Lung (tissue), 12 donors: ENCODE results near the gene LMNTD2. TPM values are rescaled to one million over a fixed set of nuclear protein-coding genes. Genes with fewer than 3 reads are reported as not detected.

Experiments
- ATAC-seq: fragments of 200-7000 bp; cut with Tn5 transposase; one replicate; pipeline ENCODE4 v1.9.1; 2020; ENCODE audit warnings: moderate number of reproducible peaks; ENCODE audit not compliant: insufficient read depth, low FRiP score
- DNase-seq, 3 donors: peaks; one replicate each; pipeline ENCODE4 v3.0.0-alpha.2; 2013 to 2017
- H3K27ac ChIP-seq, 2 donors: one replicate each; pipeline ENCODE4 v1.5.1; 2013; ENCODE audit warnings: mild to moderate bottlenecking in 2 of 2, moderate library complexity in 2 of 2, control low read depth in 1 of 2, inconsistent platforms in 1 of 2, low read depth in 1 of 2, low read length in 1 of 2
- H3K27me3 ChIP-seq, 3 donors: one replicate each; pipeline ENCODE4 v1.5.1; 2013; ENCODE audit warnings: low read length in 2 of 3; ENCODE audit not compliant: control insufficient read depth in 3 of 3, insufficient read depth in 3 of 3
- H3K36me3 ChIP-seq, 4 donors: one replicate each; pipeline ENCODE4 v1.5.1; 2013; ENCODE audit warnings: low read length in 4 of 4, mild to moderate bottlenecking in 1 of 4, moderate library complexity in 1 of 4; ENCODE audit not compliant: control insufficient read depth in 4 of 4, insufficient read depth in 4 of 4
- H3K4me1 ChIP-seq, 5 donors: one replicate each; pipeline ENCODE4 v1.5.1; 2013; ENCODE audit warnings: low read length in 5 of 5, mild to moderate bottlenecking in 2 of 5, moderate library complexity in 1 of 5; ENCODE audit not compliant: control insufficient read depth in 5 of 5, insufficient read depth in 5 of 5
- H3K4me3 ChIP-seq: one replicate; pipeline ENCODE4 v1.5.1; 2013; ENCODE audit warnings: mild to moderate bottlenecking, control low read depth, moderate library complexity
- H3K9ac ChIP-seq, 2 donors: one replicate each; pipeline ENCODE4 v1.5.1; 2013; ENCODE audit warnings: low read length in 2 of 2, control low read depth in 1 of 2; ENCODE audit not compliant: insufficient read depth in 1 of 2
- H3K9me3 ChIP-seq, 4 donors: one replicate each; pipeline ENCODE4 v1.5.1; 2013; ENCODE audit warnings: low read length in 3 of 4, mild to moderate bottlenecking in 1 of 4, moderate library complexity in 1 of 4; ENCODE audit not compliant: control insufficient read depth in 4 of 4, insufficient read depth in 3 of 4
- CTCF ChIP-seq: IDR thresholded peaks from 2 replicates; pipeline ENCODE4 v1.5.1; 2012; ENCODE audit warnings: mild to moderate bottlenecking; ENCODE audit errors: control extremely low read depth, extremely low read depth
- WGBS, 2 donors: extraction: QIAGEN DNeasy Blood & Tissue Kit; methylation state at CpG; one replicate each; pipeline ENCODE4 v1.1.7; 2013; 5-methylcytosine and 5-hydroxymethylcytosine counted together
- polyA plus RNA-seq, 2 donors: library from polyadenylated mRNA; stranded (reverse); fragments of 200-250 nt; gene quantifications; one replicate each; pipeline ENCODE4 v1.2.1, GENCODE V29; 2013
- total RNA-seq, 2 donors: library from RNA; depleted of rRNA in 1 of 2; stranded (reverse); fragments of >200 nt in 1 of 2; gene quantifications; one replicate each; pipeline ENCODE4 v1.2.1, GENCODE V29; 2014 to 2021
- donor health status: control.
- donor health status: control.
- donor health status: Bipolar disorder and iron deficiency.
- donor health status: healthy.
- donor health status: DM: yes; HTN: yes; CAD: no.

LMNTD2 gene
- total and polyA plus RNA-seq, 4 donors: 2.3 to 9.7 (median 3.8) TPM

GRCh38 chr11:586376-587316 lies 26.1 kb upstream of the LMNTD2 start:
- TF ChIP-seq CTCF: no peak
- Histone ChIP-seq H3K9ac (no peak overlapping the region), H3K27me3 (no peaks in the 10 kb centered on the region), H3K4me3 (no peak overlapping the region), H3K4me1 (peaks cover 0 to 3% (median 0%) of the 10 kb centered on the region in 5 donors), H3K27ac (no peak overlapping the region), H3K36me3 (peaks cover 8 to 53% (median 39%) of the 10 kb centered on the region in 4 donors), H3K9me3 (no peaks in the 10 kb centered on the region)
- 86 to 88% methylated on average over 32 of the region's 32 CpGs for WGBS, 2 donors
- DNase-seq: no peak
- no peak for ATAC-seq

- Histone ChIP-seq H3K36me3 (peaks cover 8 to 35% (median 30%) of the 10 kb centered on the region in 4 donors), H3K27ac (no peak overlapping the region), H3K4me3 (no peak overlapping the region), H3K4me1 (peaks cover 0 to 12% (median 0%) of the 10 kb centered on the region in 5 donors), H3K27me3 (no peaks in the 10 kb centered on the region), H3K9me3 (no peaks in the 10 kb centered on the region), H3K9ac (no peak overlapping the region)
- 97 to 98% methylated on average over 10 of the region's 10 CpGs for WGBS, 2 donors
- ATAC-seq (no peak), DNase-seq (no peak)
- TF ChIP-seq CTCF: no peak
Observed at GRCh38 chr11:584287-584686, 23.7 kb upstream of the LMNTD2 start.

GRCh38 chr11:581752-582151 lies 21.2 kb upstream of the LMNTD2 start:
- Histone ChIP-seq H3K4me3 (no peak overlapping the region), H3K9me3 (no peaks in the 10 kb centered on the region), H3K27me3 (no peaks in the 10 kb centered on the region), H3K9ac (no peak overlapping the region), H3K4me1 (peaks cover 0 to 30% (median 12%) of the 10 kb centered on the region in 5 donors), H3K36me3 (peaks cover 5 to 28% (median 19%) of the 10 kb centered on the region in 4 donors), H3K27ac (no peak overlapping the region)
- ATAC-seq (no peak), DNase-seq (no peak)
- WGBS, 2 donors: 82 to 87% methylated on average over 17 of the region's 17 CpGs
- TF ChIP-seq CTCF: no peak
